Uterus (tissue), 4 donors: ENCODE results near the gene TMEM158. TPM values are rescaled to one million over a fixed set of nuclear protein-coding genes. Genes with fewer than 3 reads are reported as not detected.
A peak's percentile ranks its signal among the peaks of the same experiment; 100 is the strongest.

Experiments used
- DNase-seq, 2 donors: peaks; one replicate each; pipeline ENCODE4 v3.0.0-alpha.2; 2019 to 2020
- H3K27ac ChIP-seq, 2 donors: fragments of 200-600 bp; sonication (generic); 1 replicate in 1 of 2; 2 replicates in 1 of 2; pipeline ENCODE4 v1.5.1; 2016 to 2018
- H3K27me3 ChIP-seq, 2 donors: fragments of 200-600 bp; sonication (generic); one replicate each; pipeline ENCODE4 v1.5.1; 2018 to 2019; ENCODE audit warnings: control low read depth in 1 of 2
- H3K36me3 ChIP-seq, 2 donors: fragments of 200-600 bp; sonication (generic); one replicate each; pipeline ENCODE4 v1.5.1; 2019; ENCODE audit warnings: control low read depth in 1 of 2
- H3K4me1 ChIP-seq, 2 donors: fragments of 200-600 bp; sonication (generic); one replicate each; pipeline ENCODE4 v1.5.1; 2018 to 2019; ENCODE audit warnings: control low read depth in 1 of 2
- H3K4me3 ChIP-seq, 2 donors: fragments of 200-600 bp; sonication (generic); 1 replicate in 1 of 2; 2 replicates in 1 of 2; pipeline ENCODE4 v1.5.1; 2018 to 2019; ENCODE audit warnings: mild to moderate bottlenecking in 1 of 2
- H3K9me3 ChIP-seq, 2 donors: fragments of 200-600 bp; sonication (generic); one replicate each; pipeline ENCODE4 v1.5.1; 2019; ENCODE audit warnings: control low read depth in 1 of 2
- POLR2A ChIP-seq, 2 donors: fragments of 450-650 bp; IDR thresholded peaks; one replicate each; pipeline ENCODE4 v1.6.1; 2016; ENCODE audit warnings: antibody characterized with exemption in 2 of 2, mild to moderate bottlenecking in 1 of 2, moderate library complexity in 1 of 2
- intact Hi-C: fragments of 100-400 bp; cut with DNase I; formaldehyde crosslinking; loops from one replicate; pipeline ENCODE4 v1.15.1; 2023; ENCODE audit warnings: low total_unique reads
- total RNA-seq, 4 donors: library from RNA; depleted of rRNA in 3 of 4; stranded (reverse); fragments of >200 nt in 3 of 4; gene quantifications; one replicate each; pipeline versions ENCODE4 v1.1.0 to v1.2.4, GENCODE V29; 2014 to 2023
- TF ChIP-seq, protein P1 (sequence below), 4 experiments: fragments of 200-600 bp in 2 of 4; fragments of 450-650 bp in 2 of 4; sonication (generic) in 2 of 4; IDR thresholded peaks; one replicate each; pipeline ENCODE4 v1.5.1; 2016 to 2019; ENCODE audit warnings: antibody characterized with exemption in 4 of 4, mild to moderate bottlenecking in 2 of 4, moderate library complexity in 1 of 4
- donor health status: DM: yes; HTN: yes; CAD: no.

Gene TMEM158
- total RNA-seq, 4 donors from 2014 or later = 2.6 to 93.1 (median 47.8) TPM

DNA sequence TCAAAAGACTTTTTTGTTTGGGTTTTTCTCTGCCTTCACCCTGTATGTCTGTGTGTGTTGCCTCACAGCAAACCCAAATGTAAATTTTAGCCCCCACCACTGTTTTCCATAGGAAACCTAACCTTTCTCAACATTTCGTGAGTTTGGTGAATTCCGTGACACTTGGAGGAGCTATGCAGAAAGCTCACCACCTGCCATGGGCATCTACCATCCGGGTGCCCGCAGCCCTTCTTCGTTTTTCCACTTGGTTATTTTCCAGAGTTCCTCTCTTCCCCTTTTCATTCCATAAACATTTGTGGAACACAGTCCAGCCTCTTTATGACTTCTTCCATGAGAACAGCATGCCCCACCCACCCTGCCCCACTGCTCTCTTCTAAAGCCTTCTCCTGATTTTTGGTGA, 31.3 kb downstream of the TMEM158 start:
- Histone ChIP-seq H3K27ac (no peak overlapping the region), H3K9me3 (no peaks in the 10 kb centered on the region), H3K4me3 (no peak overlapping the region), H3K4me1 (peaks cover 0 to 3% of the 10 kb centered on the region in 2 donors), H3K27me3 (no peaks in the 10 kb centered on the region), H3K36me3 (no peaks in the 10 kb centered on the region)
- intact Hi-C loops = no loop called here
- DNase-seq = no peak
- TF ChIP-seq, protein P1, sequence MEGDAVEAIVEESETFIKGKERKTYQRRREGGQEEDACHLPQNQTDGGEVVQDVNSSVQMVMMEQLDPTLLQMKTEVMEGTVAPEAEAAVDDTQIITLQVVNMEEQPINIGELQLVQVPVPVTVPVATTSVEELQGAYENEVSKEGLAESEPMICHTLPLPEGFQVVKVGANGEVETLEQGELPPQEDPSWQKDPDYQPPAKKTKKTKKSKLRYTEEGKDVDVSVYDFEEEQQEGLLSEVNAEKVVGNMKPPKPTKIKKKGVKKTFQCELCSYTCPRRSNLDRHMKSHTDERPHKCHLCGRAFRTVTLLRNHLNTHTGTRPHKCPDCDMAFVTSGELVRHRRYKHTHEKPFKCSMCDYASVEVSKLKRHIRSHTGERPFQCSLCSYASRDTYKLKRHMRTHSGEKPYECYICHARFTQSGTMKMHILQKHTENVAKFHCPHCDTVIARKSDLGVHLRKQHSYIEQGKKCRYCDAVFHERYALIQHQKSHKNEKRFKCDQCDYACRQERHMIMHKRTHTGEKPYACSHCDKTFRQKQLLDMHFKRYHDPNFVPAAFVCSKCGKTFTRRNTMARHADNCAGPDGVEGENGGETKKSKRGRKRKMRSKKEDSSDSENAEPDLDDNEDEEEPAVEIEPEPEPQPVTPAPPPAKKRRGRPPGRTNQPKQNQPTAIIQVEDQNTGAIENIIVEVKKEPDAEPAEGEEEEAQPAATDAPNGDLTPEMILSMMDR (IDR thresholded peaks at IDR 0.05) = no peak
- TF ChIP-seq POLR2A (IDR thresholded peaks at IDR 0.05) = no peak

DNA sequence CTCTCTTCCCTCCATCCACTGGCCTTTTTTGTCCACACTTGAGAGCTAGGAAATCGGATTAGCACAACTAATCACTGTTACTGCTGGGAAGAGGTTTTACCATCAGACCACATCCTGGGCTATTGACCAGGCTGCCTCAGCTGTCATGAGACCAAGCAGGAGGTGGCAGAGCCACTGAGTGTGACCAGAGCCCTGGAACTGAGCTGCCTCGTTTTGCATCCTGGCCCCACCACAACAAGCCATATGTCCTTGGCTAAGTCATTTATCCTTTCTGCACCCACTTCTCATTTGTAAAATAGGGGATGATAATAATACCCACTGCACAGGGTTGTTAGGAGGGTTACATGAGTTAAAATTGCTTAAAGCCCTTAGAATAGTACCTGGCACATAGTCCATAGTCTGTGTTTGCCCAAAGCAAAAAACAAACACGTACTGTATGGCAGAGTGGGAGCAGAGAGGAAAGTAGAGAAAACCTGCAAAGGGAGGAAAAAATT, 34.1 kb downstream of the TMEM158 start:
- TF ChIP-seq POLR2A (IDR thresholded peaks at IDR 0.05) = no peak
- TF ChIP-seq, protein P1 (IDR thresholded peaks at IDR 0.05) = no peak
- Histone ChIP-seq H3K27me3 (no peaks in the 10 kb centered on the region), H3K4me1 (peaks cover 0 to 6% of the 10 kb centered on the region in 2 donors), H3K36me3 (no peaks in the 10 kb centered on the region), H3K4me3 (no peak overlapping the region), H3K9me3 (no peaks in the 10 kb centered on the region), H3K27ac (no peak overlapping the region)
- intact Hi-C loops = no loop called here
- no peak for DNase-seq

DNA sequence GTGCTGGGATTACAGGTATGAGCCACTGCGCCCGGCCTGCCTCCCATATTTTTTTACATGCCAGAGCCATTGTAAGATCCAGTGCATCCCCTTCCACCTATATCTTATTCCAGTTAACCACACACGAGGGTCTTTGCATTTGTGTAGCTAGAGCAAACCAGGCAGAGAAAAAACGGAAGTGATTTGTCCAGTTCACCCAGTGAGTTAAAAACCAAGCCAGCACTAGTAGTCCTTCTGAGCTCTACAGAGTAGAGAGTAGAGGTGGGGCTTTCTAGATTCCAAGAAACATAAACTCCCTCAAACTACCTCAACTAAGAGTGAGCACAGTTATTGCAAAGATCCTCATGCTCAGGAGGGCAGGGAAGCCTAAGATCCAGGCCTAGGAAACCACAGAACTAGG, 34.7 kb downstream of the TMEM158 start:
- TF ChIP-seq, protein P1 (IDR thresholded peaks at IDR 0.05) = no peak
- TF ChIP-seq POLR2A (IDR thresholded peaks at IDR 0.05) = no peak
- Histone ChIP-seq H3K4me1 (peaks cover 0 to 6% of the 10 kb centered on the region in 2 donors), H3K36me3 (no peaks in the 10 kb centered on the region), H3K9me3 (no peaks in the 10 kb centered on the region), H3K4me3 (no peak overlapping the region), H3K27me3 (no peaks in the 10 kb centered on the region), H3K27ac (no peak overlapping the region)
- no peak for DNase-seq
- intact Hi-C loops = no loop called here

DNA sequence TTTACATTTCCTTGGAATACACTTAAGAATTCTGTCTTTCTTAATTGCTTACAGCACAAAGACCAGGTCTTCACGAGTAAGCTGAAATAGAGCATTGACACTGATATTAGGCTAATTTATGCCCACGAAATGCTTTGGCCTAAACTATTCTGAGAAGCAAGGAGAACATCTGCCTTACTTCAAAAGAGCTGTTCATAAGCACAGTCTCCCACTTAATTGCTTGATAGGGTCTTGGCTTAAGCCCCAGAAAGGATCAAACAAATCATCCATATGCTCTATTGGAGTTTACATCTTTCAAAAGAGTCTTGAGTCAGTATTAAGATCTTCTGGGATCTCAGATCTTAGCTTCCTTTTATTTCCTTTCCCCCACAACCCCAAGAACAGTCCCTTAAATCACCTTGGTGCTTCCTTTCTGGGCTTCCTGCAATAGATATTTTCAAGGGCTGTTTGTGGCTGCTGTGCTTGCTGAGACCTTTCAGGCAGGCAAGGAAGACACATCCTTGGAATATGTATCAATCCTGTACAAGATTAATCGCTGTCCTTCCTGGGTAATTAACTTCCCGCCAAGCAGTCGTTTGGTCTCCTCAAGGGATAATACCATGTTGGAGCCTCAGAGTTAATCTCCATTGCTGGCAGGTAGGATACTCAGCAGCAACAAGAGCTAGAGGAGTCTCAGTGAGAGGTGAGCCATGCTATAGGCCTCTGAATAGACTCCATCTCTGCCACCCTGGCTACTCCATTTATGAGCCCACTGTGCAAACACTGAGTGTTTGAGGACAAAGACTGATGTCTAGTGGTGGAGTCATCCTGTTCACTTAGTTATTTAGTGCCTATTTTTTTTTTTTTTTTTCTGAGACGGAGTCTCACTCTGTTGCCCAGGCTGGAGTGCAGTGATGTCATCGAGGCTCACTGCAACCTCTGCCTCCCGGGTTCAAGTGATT, 37.1 kb downstream of the TMEM158 start:
- Histone ChIP-seq H3K4me1 (peaks cover 0 to 6% of the 10 kb centered on the region in 2 donors), H3K9me3 (no peaks in the 10 kb centered on the region), H3K4me3 (no peak overlapping the region), H3K27ac (peak overlapping the region; percentile 60 to 78), H3K36me3 (no peaks in the 10 kb centered on the region), H3K27me3 (no peaks in the 10 kb centered on the region)
- peak in 1 of 2 donors; percentile 50 for DNase-seq
- intact Hi-C loops = no loop called here
- TF ChIP-seq, protein P1 (IDR thresholded peaks at IDR 0.05) = no peak
- TF ChIP-seq POLR2A (IDR thresholded peaks at IDR 0.05) = no peak

DNA sequence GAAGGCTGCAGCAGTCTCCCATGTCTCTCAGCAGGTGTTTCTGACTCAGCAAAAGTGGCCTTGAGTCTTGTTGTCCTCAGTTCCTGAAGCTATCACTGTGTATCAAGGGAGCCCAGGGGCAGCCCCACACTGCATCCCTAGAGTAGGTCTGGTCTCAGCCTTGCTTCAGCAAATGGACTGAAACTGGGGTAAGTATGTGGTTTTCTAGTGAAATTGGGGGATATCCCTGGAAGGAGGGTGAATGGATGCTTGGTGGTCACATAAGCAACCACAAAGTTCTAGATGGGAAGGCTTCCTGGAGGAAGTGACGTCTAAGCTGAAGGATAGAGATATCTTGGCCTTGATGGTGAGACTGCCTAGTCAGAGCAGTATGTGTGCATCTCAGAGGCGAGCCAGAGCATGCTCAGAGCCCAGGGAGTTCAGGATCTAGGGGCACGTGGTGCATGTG, 38.4 kb downstream of the TMEM158 start:
- peak in 1 of 2 donors; percentile 48 for DNase-seq
- H3K27ac ChIP-seq = peak overlapping the region; percentile 60 to 78
- no peaks in the 10 kb centered on the region for H3K27me3 ChIP-seq
- peaks cover 0 to 6% of the 10 kb centered on the region in 2 donors for H3K4me1 ChIP-seq
- H3K9me3 ChIP-seq = no peaks in the 10 kb centered on the region
- intact Hi-C loops = no loop called here
- H3K36me3 ChIP-seq = no peaks in the 10 kb centered on the region
- TF ChIP-seq POLR2A (IDR thresholded peaks at IDR 0.05) = no peak
- TF ChIP-seq, protein P1 (IDR thresholded peaks at IDR 0.05) = no peak
- no peak overlapping the region for H3K4me3 ChIP-seq
